GM12874 (cell line): Measurements from ENCODE around the gene GRK5.

Experiments
- CTCF ChIP-seq: IDR thresholded peaks from 2 replicates; pipeline ENCODE4 v1.5.1; 2011; ENCODE audit warnings: low read depth, mild to moderate bottlenecking, control low read depth, low read length, moderate library complexity; ENCODE audit not compliant: insufficient read depth

GRK5 gene

GRCh38 chr10:119254335-119254734 lies 47.0 kb downstream of the GRK5 start:
- no peak for TF ChIP-seq CTCF

- TF ChIP-seq CTCF, result no peak
Measured at GRCh38 chr10:119256030-119256429, 48.7 kb downstream of the GRK5 start.

GRCh38 chr10:119256897-119257296 lies 49.5 kb downstream of the GRK5 start:
- TF ChIP-seq CTCF, result no peak

- no peak for TF ChIP-seq CTCF
Measured at GRCh38 chr10:119257899-119258419, 50.6 kb downstream of the GRK5 start.

GRCh38 chr10:119259345-119259744 lies 52.0 kb downstream of the GRK5 start:
- TF ChIP-seq CTCF, result no peak

GRCh38 chr10:119263951-119264617 lies 56.7 kb downstream of the GRK5 start:
- TF ChIP-seq CTCF, result no peak

- no peak for TF ChIP-seq CTCF
Measured at GRCh38 chr10:119265691-119266090, 58.3 kb downstream of the GRK5 start.

GRCh38 chr10:119267384-119267783 lies 60.0 kb downstream of the GRK5 start:
- TF ChIP-seq CTCF, result no peak
